ENCODE results near the gene C6orf15.
A peak's percentile ranks its signal among the peaks of the same experiment; 100 is the strongest.

Gene C6orf15

GRCh38 chr6:31144970-31145340 lies 32.6 kb upstream of the C6orf15 start:
- DNase-seq (ENCODE audit: low read depth): no peak
- H3K36me3 ChIP-seq (ENCODE audit: control insufficient read depth, insufficient read depth, low read length, severe bottlenecking): no peaks in the 10 kb centered on the region
- no peaks in the 10 kb centered on the region for H3K9me3 ChIP-seq (ENCODE audit: control insufficient read depth, low read length)
- no peaks in the 10 kb centered on the region for H3K27me3 ChIP-seq (replicated peaks; ENCODE audit: control insufficient read depth, insufficient read depth, low read length)
- no peak overlapping the region for H3K9ac ChIP-seq (ENCODE audit: low read length)
- no peak overlapping the region for H3K4me3 ChIP-seq (ENCODE audit: low read length)
- peaks cover 15% of the 10 kb centered on the region for H3K4me1 ChIP-seq (ENCODE audit: control insufficient read depth, insufficient read depth, low read length)

GRCh38 chr6:31144296-31144969 lies 32.1 kb upstream of the C6orf15 start:
- Histone ChIP-seq H3K9ac (ENCODE audit: low read length) (no peak overlapping the region), H3K4me3 (ENCODE audit: low read length) (no peak overlapping the region), H3K4me1 (ENCODE audit: control insufficient read depth, insufficient read depth, low read length) (peaks cover 15% of the 10 kb centered on the region), H3K9me3 (ENCODE audit: control insufficient read depth, low read length) (no peaks in the 10 kb centered on the region), H3K27me3 (replicated peaks; ENCODE audit: control insufficient read depth, insufficient read depth, low read length) (no peaks in the 10 kb centered on the region), H3K36me3 (ENCODE audit: control insufficient read depth, insufficient read depth, low read length, severe bottlenecking) (no peaks in the 10 kb centered on the region)
- no peak for DNase-seq (ENCODE audit: low read depth)

GRCh38 chr6:31143148-31143547 lies 30.8 kb upstream of the C6orf15 start:
- H3K9ac ChIP-seq (ENCODE audit: low read length): peak overlapping the region; percentile 28
- DNase-seq (ENCODE audit: low read depth): peak; percentile 80
- H3K36me3 ChIP-seq (ENCODE audit: control insufficient read depth, insufficient read depth, low read length, severe bottlenecking): no peaks in the 10 kb centered on the region
- H3K4me1 ChIP-seq (ENCODE audit: control insufficient read depth, insufficient read depth, low read length): peaks cover 15% of the 10 kb centered on the region
- peaks cover 3% of the 10 kb centered on the region for H3K27me3 ChIP-seq (replicated peaks; ENCODE audit: control insufficient read depth, insufficient read depth, low read length)
- H3K9me3 ChIP-seq (ENCODE audit: control insufficient read depth, low read length): no peaks in the 10 kb centered on the region
- peak overlapping the region; percentile 12 for H3K4me3 ChIP-seq (ENCODE audit: low read length)

- no peaks in the 10 kb centered on the region for H3K36me3 ChIP-seq (ENCODE audit: control insufficient read depth, insufficient read depth, low read length, severe bottlenecking)
- H3K4me3 ChIP-seq (ENCODE audit: low read length): no peak overlapping the region
- DNase-seq (ENCODE audit: low read depth): no peak
- no peaks in the 10 kb centered on the region for H3K9me3 ChIP-seq (ENCODE audit: control insufficient read depth, low read length)
- H3K27me3 ChIP-seq (replicated peaks; ENCODE audit: control insufficient read depth, insufficient read depth, low read length): peaks cover 3% of the 10 kb centered on the region
- no peak overlapping the region for H3K9ac ChIP-seq (ENCODE audit: low read length)
- H3K4me1 ChIP-seq (ENCODE audit: control insufficient read depth, insufficient read depth, low read length): peaks cover 15% of the 10 kb centered on the region
These were observed 30.0 kb upstream of the C6orf15 start for GRCh38 chr6:31142361-31142761.

GRCh38 chr6:31140643-31141042 lies 28.3 kb upstream of the C6orf15 start:
- Histone ChIP-seq H3K9me3 (ENCODE audit: control insufficient read depth, low read length) (no peaks in the 10 kb centered on the region), H3K4me3 (ENCODE audit: low read length) (no peak overlapping the region), H3K36me3 (ENCODE audit: control insufficient read depth, insufficient read depth, low read length, severe bottlenecking) (no peaks in the 10 kb centered on the region), H3K9ac (ENCODE audit: low read length) (no peak overlapping the region), H3K27me3 (replicated peaks; ENCODE audit: control insufficient read depth, insufficient read depth, low read length) (peaks cover 3% of the 10 kb centered on the region), H3K4me1 (ENCODE audit: control insufficient read depth, insufficient read depth, low read length) (peaks cover 15% of the 10 kb centered on the region)
- no peak for DNase-seq (ENCODE audit: low read depth)

GRCh38 chr6:31139599-31139998 lies 27.2 kb upstream of the C6orf15 start:
- H3K4me3 ChIP-seq (ENCODE audit: low read length): no peak overlapping the region
- peaks cover 3% of the 10 kb centered on the region for H3K27me3 ChIP-seq (replicated peaks; ENCODE audit: control insufficient read depth, insufficient read depth, low read length)
- H3K9ac ChIP-seq (ENCODE audit: low read length): no peak overlapping the region
- H3K4me1 ChIP-seq (ENCODE audit: control insufficient read depth, insufficient read depth, low read length): peaks cover 15% of the 10 kb centered on the region
- H3K36me3 ChIP-seq (ENCODE audit: control insufficient read depth, insufficient read depth, low read length, severe bottlenecking): no peaks in the 10 kb centered on the region
- no peaks in the 10 kb centered on the region for H3K9me3 ChIP-seq (ENCODE audit: control insufficient read depth, low read length)
- no peak for DNase-seq (ENCODE audit: low read depth)

DNA sequence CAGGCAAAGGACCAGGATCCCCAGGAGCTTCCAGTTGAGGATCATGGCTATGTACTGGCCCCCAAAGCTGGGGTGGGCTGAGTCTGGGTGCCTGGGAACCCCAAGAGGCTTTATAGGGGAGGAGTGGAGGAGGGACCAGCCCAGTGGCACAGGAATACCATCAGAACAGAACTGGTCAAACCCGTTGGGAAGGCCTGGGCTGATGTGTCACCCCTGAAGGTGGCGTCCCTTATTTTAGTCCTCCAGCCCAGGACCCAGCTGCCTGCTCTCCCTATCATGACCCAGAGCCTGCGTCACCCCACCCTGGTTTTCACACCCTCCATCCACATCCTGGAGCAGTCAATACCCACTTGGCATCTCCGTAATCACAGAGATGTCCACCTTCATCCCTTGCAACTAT lies 26.6 kb upstream of the C6orf15 start, which contains the start of gene PSORS1C2:
Gene PSORS1C2 (minus strand): TSS at position 85 of the 400 bp plus-strand sequence. CDS start 40 bp downstream, at position 45.
- H3K4me1 ChIP-seq (ENCODE audit: control insufficient read depth, insufficient read depth, low read length): peaks cover 12% of the 10 kb centered on the region
- no peaks in the 10 kb centered on the region for H3K36me3 ChIP-seq (ENCODE audit: control insufficient read depth, insufficient read depth, low read length, severe bottlenecking)
- no peaks in the 10 kb centered on the region for H3K9me3 ChIP-seq (ENCODE audit: control insufficient read depth, low read length)
- H3K9ac ChIP-seq (ENCODE audit: low read length): peak within 1 kb of the TSS; percentile 72
- H3K27me3 ChIP-seq (replicated peaks; ENCODE audit: control insufficient read depth, insufficient read depth, low read length): peaks cover 3% of the 10 kb centered on the region
- no peak for DNase-seq (ENCODE audit: low read depth)
- no peak within 1 kb of the TSS for H3K4me3 ChIP-seq (ENCODE audit: low read length)

DNA sequence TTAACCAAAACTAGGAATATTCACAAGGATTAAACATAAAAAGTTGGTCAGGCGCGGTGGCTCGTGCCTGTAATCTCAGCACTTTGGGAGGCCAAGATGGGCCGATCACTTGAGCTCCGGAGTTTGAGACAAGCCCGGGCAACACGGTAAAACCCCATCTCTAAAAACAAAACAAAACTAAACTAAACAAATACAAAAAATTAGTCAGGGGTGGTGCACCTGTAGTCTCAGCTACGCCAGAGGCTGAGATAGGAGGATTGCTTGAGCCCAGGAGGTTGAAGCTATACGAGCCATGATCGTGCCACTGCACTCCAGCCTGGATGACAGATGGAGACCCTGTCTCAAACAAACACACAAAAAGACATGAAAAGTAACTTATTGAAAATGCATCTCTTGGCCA lies 23.3 kb upstream of the C6orf15 start:
- no peak overlapping the region for H3K9ac ChIP-seq (ENCODE audit: low read length)
- DNase-seq (ENCODE audit: low read depth): no peak
- H3K9me3 ChIP-seq (ENCODE audit: control insufficient read depth, low read length): no peaks in the 10 kb centered on the region
- peaks cover 3% of the 10 kb centered on the region for H3K27me3 ChIP-seq (replicated peaks; ENCODE audit: control insufficient read depth, insufficient read depth, low read length)
- H3K4me3 ChIP-seq (ENCODE audit: low read length): no peak overlapping the region
- H3K4me1 ChIP-seq (ENCODE audit: control insufficient read depth, insufficient read depth, low read length): no peaks in the 10 kb centered on the region
- H3K36me3 ChIP-seq (ENCODE audit: control insufficient read depth, insufficient read depth, low read length, severe bottlenecking): no peaks in the 10 kb centered on the region

- DNase-seq (ENCODE audit: low read depth): no peak
- Histone ChIP-seq H3K9me3 (ENCODE audit: control insufficient read depth, low read length) (no peaks in the 10 kb centered on the region), H3K36me3 (ENCODE audit: control insufficient read depth, insufficient read depth, low read length, severe bottlenecking) (no peaks in the 10 kb centered on the region), H3K27me3 (replicated peaks; ENCODE audit: control insufficient read depth, insufficient read depth, low read length) (peaks cover 7% of the 10 kb centered on the region), H3K4me1 (ENCODE audit: control insufficient read depth, insufficient read depth, low read length) (no peaks in the 10 kb centered on the region), H3K4me3 (ENCODE audit: low read length) (no peak overlapping the region), H3K9ac (ENCODE audit: low read length) (no peak overlapping the region)
These were observed 20.4 kb upstream of the C6orf15 start for GRCh38 chr6:31132806-31133205.

DNA sequence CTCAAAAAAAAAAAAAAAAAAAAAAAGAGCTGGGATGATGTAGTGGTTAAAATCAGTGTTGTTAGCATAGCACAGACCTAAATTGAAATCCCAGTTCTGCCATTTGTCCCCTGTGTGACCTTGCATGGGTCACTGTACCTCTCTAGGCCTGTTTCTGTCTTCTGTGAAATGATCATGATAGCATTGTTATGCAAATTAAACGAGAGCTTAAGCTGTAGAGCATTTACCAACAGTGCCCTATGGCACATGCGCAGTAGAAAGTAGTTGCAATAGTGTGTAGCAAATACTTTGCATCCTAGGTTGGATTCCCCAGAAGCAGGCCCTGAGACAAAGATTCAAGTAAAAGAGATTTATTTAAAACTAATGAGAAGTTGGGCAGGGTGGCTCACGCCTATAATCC lies 19.2 kb upstream of the C6orf15 start:
- Histone ChIP-seq H3K4me3 (ENCODE audit: low read length) (no peak overlapping the region), H3K27me3 (replicated peaks; ENCODE audit: control insufficient read depth, insufficient read depth, low read length) (peaks cover 12% of the 10 kb centered on the region), H3K4me1 (ENCODE audit: control insufficient read depth, insufficient read depth, low read length) (no peaks in the 10 kb centered on the region), H3K9ac (ENCODE audit: low read length) (no peak overlapping the region), H3K9me3 (ENCODE audit: control insufficient read depth, low read length) (no peaks in the 10 kb centered on the region), H3K36me3 (ENCODE audit: control insufficient read depth, insufficient read depth, low read length, severe bottlenecking) (no peaks in the 10 kb centered on the region)
- DNase-seq (ENCODE audit: low read depth): no peak

GRCh38 chr6:31130751-31131150 lies 18.4 kb upstream of the C6orf15 start:
- Histone ChIP-seq H3K27me3 (replicated peaks; ENCODE audit: control insufficient read depth, insufficient read depth, low read length) (peaks cover 12% of the 10 kb centered on the region), H3K9me3 (ENCODE audit: control insufficient read depth, low read length) (no peaks in the 10 kb centered on the region), H3K9ac (ENCODE audit: low read length) (no peak overlapping the region), H3K36me3 (ENCODE audit: control insufficient read depth, insufficient read depth, low read length, severe bottlenecking) (no peaks in the 10 kb centered on the region), H3K4me3 (ENCODE audit: low read length) (no peak overlapping the region), H3K4me1 (ENCODE audit: control insufficient read depth, insufficient read depth, low read length) (peaks cover 8% of the 10 kb centered on the region)
- no peak for DNase-seq (ENCODE audit: low read depth)

DNA sequence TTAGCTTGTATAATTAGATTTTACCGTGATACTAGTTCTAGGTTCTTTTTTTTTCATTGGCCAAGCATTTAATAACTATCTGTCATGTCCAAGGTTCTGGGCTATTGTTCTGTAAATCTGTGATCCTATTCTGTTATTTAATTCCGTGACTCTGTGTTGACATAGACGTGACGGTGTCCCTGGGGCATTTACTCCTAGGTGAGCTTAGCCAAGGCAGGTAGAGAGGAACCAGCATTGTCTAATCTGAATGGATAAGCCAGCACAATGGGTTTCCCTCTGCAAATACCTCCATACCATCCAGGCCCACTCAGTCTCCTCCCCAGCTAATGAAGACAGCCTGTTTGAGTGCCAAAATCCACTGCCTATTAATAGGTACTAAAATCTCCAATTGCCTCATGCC lies 16.8 kb upstream of the C6orf15 start:
- Histone ChIP-seq H3K4me3 (ENCODE audit: low read length) (no peak overlapping the region), H3K4me1 (ENCODE audit: control insufficient read depth, insufficient read depth, low read length) (peaks cover 17% of the 10 kb centered on the region), H3K27me3 (replicated peaks; ENCODE audit: control insufficient read depth, insufficient read depth, low read length) (peaks cover 12% of the 10 kb centered on the region), H3K36me3 (ENCODE audit: control insufficient read depth, insufficient read depth, low read length, severe bottlenecking) (no peaks in the 10 kb centered on the region), H3K9me3 (ENCODE audit: control insufficient read depth, low read length) (no peaks in the 10 kb centered on the region), H3K9ac (ENCODE audit: low read length) (no peak overlapping the region)
- no peak for DNase-seq (ENCODE audit: low read depth)

All from adipocyte (in vitro differentiated cells).